PFSK-1 (cell line): Measurements from ENCODE around the gene NANOGP8.

Experiments used
- FOXP2 ChIP-seq: optimal IDR thresholded peaks from 2 replicates; pipeline ENCODE3; 2011; ENCODE audit warnings: borderline replicate concordance, control low read depth, inconsistent platforms; ENCODE audit not compliant: insufficient read depth; ENCODE audit errors: extremely low read length, extremely low read depth
- POLR2AphosphoS5 ChIP-seq: IDR thresholded peaks from 2 replicates; pipeline ENCODE4 v1.6.1; 2012; ENCODE audit warnings: low read depth, mild to moderate bottlenecking, control low read depth, low read length, moderate library complexity
- REST ChIP-seq, 2 experiments: IDR thresholded peaks; 2 replicates each; pipeline versions ENCODE4 v1.6.1 to v1.8.0; 2011 to 2012; ENCODE audit warnings: low read depth in 2 of 2, low read length in 2 of 2, control low read depth in 1 of 2, inconsistent platforms in 1 of 2, mild to moderate bottlenecking in 1 of 2, moderate library complexity in 1 of 2; ENCODE audit not compliant: insufficient read depth in 1 of 2
- SIN3A ChIP-seq: IDR thresholded peaks from 2 replicates; pipeline ENCODE4 v1.6.1; 2012; ENCODE audit warnings: mild to moderate bottlenecking, low read length, moderate library complexity, borderline replicate concordance; ENCODE audit not compliant: insufficient read depth
- TAF1 ChIP-seq: IDR thresholded peaks from 2 replicates; pipeline ENCODE4 v1.6.1; 2012; ENCODE audit warnings: low read length, control low read depth, borderline replicate concordance; ENCODE audit not compliant: insufficient read depth

The NANOGP8 gene

GRCh38 chr15:35107122-35107521 lies 22.0 kb upstream of the NANOGP8 start:
- TF ChIP-seq FOXP2: no peak
- no peak for TF ChIP-seq POLR2AphosphoS5
- TF ChIP-seq REST (IDR thresholded peaks at IDR 0.05; ENCODE audit: insufficient read depth in 1 of 2, low read depth in 2 of 2, low read length in 2 of 2): no peak
- no peak for TF ChIP-seq TAF1
- TF ChIP-seq SIN3A: no peak

- TF ChIP-seq POLR2AphosphoS5 (no peak), SIN3A (no peak), REST (IDR thresholded peaks at IDR 0.05; ENCODE audit: insufficient read depth in 1 of 2, low read depth in 2 of 2, low read length in 2 of 2) (no peak), TAF1 (no peak), FOXP2 (no peak)
Measured at GRCh38 chr15:35104526-35105147, 19.5 kb upstream of the NANOGP8 start.

- TF ChIP-seq SIN3A (no peak), TAF1 (no peak), FOXP2 (no peak), POLR2AphosphoS5 (no peak), REST (IDR thresholded peaks at IDR 0.05; ENCODE audit: insufficient read depth in 1 of 2, low read depth in 2 of 2, low read length in 2 of 2) (no peak)
Measured at GRCh38 chr15:35102186-35102585, 17.1 kb upstream of the NANOGP8 start.

- TF ChIP-seq POLR2AphosphoS5: no peak
- TF ChIP-seq SIN3A: no peak
- no peak for TF ChIP-seq TAF1
- TF ChIP-seq REST (IDR thresholded peaks at IDR 0.05; ENCODE audit: insufficient read depth in 1 of 2, low read depth in 2 of 2, low read length in 2 of 2): no peak
- no peak for TF ChIP-seq FOXP2
Measured at GRCh38 chr15:35101335-35101734, 16.2 kb upstream of the NANOGP8 start.

GRCh38 chr15:35098737-35099136 lies 13.6 kb upstream of the NANOGP8 start:
- no peak for TF ChIP-seq SIN3A
- no peak for TF ChIP-seq REST (IDR thresholded peaks at IDR 0.05; ENCODE audit: insufficient read depth in 1 of 2, low read depth in 2 of 2, low read length in 2 of 2)
- no peak for TF ChIP-seq POLR2AphosphoS5
- TF ChIP-seq TAF1: no peak
- no peak for TF ChIP-seq FOXP2
